Central memory CD8-positive, alpha-beta T cell (primary cell): Measurements from ENCODE around the gene FLAD1.

ENCODE experiments used
- ATAC-seq: fragments of 150-1000 bp; cut with Tn5 transposase; replicated peaks from 2 replicates; pipeline ENCODE4 v1.10.0; 2022; ENCODE audit warnings: mild to moderate bottlenecking, moderate FRiP score, moderate number of reproducible peaks; ENCODE audit not compliant: poor library complexity, severe bottlenecking; ENCODE audit errors: extremely low read depth
- DNase-seq, 2 donors: peaks; one replicate each; pipeline ENCODE4 v3.0.0; 2021; ENCODE audit warnings: low spot score in 2 of 2
- H3K27ac Mint-ChIP-seq: one replicate; pipeline ENCODE4 v1.8.0; 2022; ENCODE audit warnings: low read depth, mild to moderate bottlenecking, moderate library complexity, mixed read lengths
- H3K27me3 Mint-ChIP-seq: one replicate; pipeline ENCODE4 v1.8.0; 2022; ENCODE audit warnings: mixed read lengths
- H3K36me3 Mint-ChIP-seq: one replicate; pipeline ENCODE4 v1.8.0; 2022; ENCODE audit warnings: mild to moderate bottlenecking, moderate library complexity, mixed read lengths; ENCODE audit not compliant: insufficient read depth
- H3K4me1 Mint-ChIP-seq: one replicate; pipeline ENCODE4 v1.8.0; 2022; ENCODE audit warnings: mixed read lengths
- H3K4me3 Mint-ChIP-seq: one replicate; pipeline ENCODE4 v1.8.0; 2022; ENCODE audit warnings: mild to moderate bottlenecking, moderate library complexity, mixed read lengths
- H3K9me3 Mint-ChIP-seq: one replicate; pipeline ENCODE4 v1.8.0; 2022; ENCODE audit warnings: mixed read lengths

The FLAD1 gene

DNA sequence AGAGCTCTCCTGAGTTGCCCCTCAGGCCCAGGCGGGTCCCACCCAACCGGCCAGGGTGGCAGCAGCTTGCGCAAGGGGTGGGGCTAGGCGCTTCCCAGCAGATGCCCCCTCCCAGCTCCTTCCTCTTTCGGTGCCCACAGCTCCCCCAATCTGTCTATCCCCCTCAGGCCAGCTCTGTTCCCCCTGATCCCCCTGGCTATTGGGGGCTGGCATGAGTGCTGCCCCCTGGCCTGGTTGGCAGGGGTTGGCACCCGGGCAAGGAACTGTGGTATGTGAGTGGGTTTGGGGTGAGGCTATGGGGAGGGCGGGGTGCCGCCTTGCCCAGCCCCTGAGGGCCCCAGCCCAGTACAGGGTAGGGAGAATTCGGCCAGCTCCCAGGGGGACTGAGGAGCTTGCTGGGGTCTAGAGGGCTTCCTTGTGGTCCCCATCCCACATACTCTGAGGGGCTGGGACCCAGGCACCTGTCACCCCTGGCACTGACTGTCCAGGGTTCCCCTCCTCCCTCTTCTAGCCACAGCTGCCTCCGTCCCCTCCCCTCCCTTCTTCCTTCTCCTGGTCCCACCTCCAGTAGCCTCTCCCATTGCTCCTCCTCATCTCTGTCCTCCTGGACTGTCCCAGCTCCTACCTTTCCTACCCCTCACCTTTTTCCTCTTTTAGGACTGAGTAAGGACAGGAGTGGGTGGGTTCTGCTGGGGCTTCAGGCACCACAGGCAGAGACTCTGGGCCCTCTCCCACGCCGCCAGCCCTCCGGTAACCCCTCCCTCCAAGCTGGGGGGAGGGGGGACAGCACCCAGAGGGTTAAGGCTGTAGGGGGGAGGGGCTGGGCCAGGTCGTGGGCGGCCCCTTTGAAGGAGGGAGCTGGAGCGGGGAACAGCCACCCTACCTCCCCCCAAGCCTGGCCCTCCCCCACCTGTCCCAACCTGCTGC is 25.1 kb downstream of the FLAD1 start:
- Mint-ChIP-seq H3K4me3 (peak overlapping the region; percentile 54), H3K4me1 (peaks cover 74% of the 10 kb centered on the region), H3K27me3 (no peaks in the 10 kb centered on the region), H3K27ac (peak overlapping the region; percentile 60), H3K9me3 (no peaks in the 10 kb centered on the region), H3K36me3 (peaks cover 2% of the 10 kb centered on the region)
- DNase-seq (no peak), ATAC-seq (no peak)

- ATAC-seq = no peak
- Mint-ChIP-seq H3K9me3 (no peaks in the 10 kb centered on the region), H3K36me3 (peaks cover 2% of the 10 kb centered on the region), H3K27me3 (no peaks in the 10 kb centered on the region), H3K4me3 (peak overlapping the region; percentile 54), H3K4me1 (peaks cover 74% of the 10 kb centered on the region), H3K27ac (peak overlapping the region; percentile 60)
- no peak for DNase-seq
Observed at GRCh38 chr1:155009221-155009711, 26.1 kb downstream of the FLAD1 start.

GRCh38 chr1:155009742-155010141 is 26.6 kb downstream of the FLAD1 start:
- peak overlapping the region; percentile 54 for H3K4me3 Mint-ChIP-seq
- peaks cover 70% of the 10 kb centered on the region for H3K4me1 Mint-ChIP-seq

GRCh38 chr1:155010211-155010918 is 27.2 kb downstream of the FLAD1 start:
- DNase-seq = no peak
- H3K36me3 Mint-ChIP-seq = peaks cover 3% of the 10 kb centered on the region

More at GRCh38 chr1:155009742-155010141, 26.6 kb downstream of the FLAD1 start:
- no peaks in the 10 kb centered on the region for H3K27me3 Mint-ChIP-seq
- ATAC-seq = no peak
- H3K27ac Mint-ChIP-seq = peak overlapping the region; percentile 60
- peaks cover 2% of the 10 kb centered on the region for H3K36me3 Mint-ChIP-seq
- no peak for DNase-seq
- no peaks in the 10 kb centered on the region for H3K9me3 Mint-ChIP-seq

GRCh38 chr1:155011004-155011416 is 27.9 kb downstream of the FLAD1 start:
- H3K9me3 Mint-ChIP-seq = no peaks in the 10 kb centered on the region
- no peak for ATAC-seq
- H3K36me3 Mint-ChIP-seq = peaks cover 7% of the 10 kb centered on the region
- H3K27me3 Mint-ChIP-seq = no peaks in the 10 kb centered on the region
- H3K4me3 Mint-ChIP-seq = peak overlapping the region; percentile 11
- H3K4me1 Mint-ChIP-seq = peaks cover 69% of the 10 kb centered on the region
- H3K27ac Mint-ChIP-seq = peak overlapping the region; percentile 22
- no peak for DNase-seq

More at GRCh38 chr1:155010211-155010918, 27.2 kb downstream of the FLAD1 start:
- Mint-ChIP-seq H3K4me3 (peak overlapping the region; percentile 54), H3K27me3 (no peaks in the 10 kb centered on the region), H3K4me1 (peaks cover 69% of the 10 kb centered on the region), H3K27ac (peak overlapping the region; percentile 60), H3K9me3 (no peaks in the 10 kb centered on the region)
- ATAC-seq = no peak

DNA sequence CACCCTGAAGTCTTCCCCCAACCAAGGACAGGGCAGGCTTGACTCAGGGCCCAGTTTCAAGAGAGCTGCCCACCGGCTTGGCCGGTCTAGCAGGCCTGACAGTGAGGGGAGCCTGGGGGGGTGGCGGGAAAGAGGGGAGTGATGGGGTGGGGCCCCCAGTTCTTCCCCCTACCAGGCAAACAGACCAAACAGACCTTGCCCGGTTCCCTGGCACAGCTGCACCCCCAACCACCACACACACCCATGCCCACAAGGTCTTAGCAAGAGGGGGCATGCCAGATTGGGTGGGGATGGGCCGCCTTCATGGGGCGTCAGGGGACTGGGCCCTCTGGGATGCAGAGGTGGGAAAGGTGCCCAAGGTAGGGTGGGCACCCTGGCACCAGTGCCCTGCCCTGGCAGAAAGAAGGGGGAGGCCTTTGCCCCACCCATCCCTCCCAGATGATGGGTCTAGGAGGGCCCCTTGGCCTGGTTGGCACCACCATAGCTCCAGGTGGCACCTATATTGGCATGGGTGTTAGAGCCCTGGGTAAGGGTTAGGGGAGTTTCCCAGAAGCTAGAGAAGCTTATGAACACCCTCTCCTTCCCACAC is 28.4 kb downstream of the FLAD1 start:
- Mint-ChIP-seq H3K4me1 (peaks cover 68% of the 10 kb centered on the region), H3K27ac (peak overlapping the region; percentile 22), H3K4me3 (peak overlapping the region; percentile 11), H3K27me3 (no peaks in the 10 kb centered on the region), H3K9me3 (no peaks in the 10 kb centered on the region), H3K36me3 (peaks cover 10% of the 10 kb centered on the region)
- ATAC-seq (no peak), DNase-seq (no peak)

GRCh38 chr1:155012026-155012546 is 28.9 kb downstream of the FLAD1 start:
- H3K9me3 Mint-ChIP-seq = no peaks in the 10 kb centered on the region
- DNase-seq (no peak), ATAC-seq (no peak)
- H3K36me3 Mint-ChIP-seq = peaks cover 11% of the 10 kb centered on the region
- peak overlapping the region; percentile 46 for H3K27ac Mint-ChIP-seq
- H3K4me1 Mint-ChIP-seq = peaks cover 67% of the 10 kb centered on the region
- peak overlapping the region; percentile 62 for H3K4me3 Mint-ChIP-seq
- H3K27me3 Mint-ChIP-seq = no peaks in the 10 kb centered on the region

DNA sequence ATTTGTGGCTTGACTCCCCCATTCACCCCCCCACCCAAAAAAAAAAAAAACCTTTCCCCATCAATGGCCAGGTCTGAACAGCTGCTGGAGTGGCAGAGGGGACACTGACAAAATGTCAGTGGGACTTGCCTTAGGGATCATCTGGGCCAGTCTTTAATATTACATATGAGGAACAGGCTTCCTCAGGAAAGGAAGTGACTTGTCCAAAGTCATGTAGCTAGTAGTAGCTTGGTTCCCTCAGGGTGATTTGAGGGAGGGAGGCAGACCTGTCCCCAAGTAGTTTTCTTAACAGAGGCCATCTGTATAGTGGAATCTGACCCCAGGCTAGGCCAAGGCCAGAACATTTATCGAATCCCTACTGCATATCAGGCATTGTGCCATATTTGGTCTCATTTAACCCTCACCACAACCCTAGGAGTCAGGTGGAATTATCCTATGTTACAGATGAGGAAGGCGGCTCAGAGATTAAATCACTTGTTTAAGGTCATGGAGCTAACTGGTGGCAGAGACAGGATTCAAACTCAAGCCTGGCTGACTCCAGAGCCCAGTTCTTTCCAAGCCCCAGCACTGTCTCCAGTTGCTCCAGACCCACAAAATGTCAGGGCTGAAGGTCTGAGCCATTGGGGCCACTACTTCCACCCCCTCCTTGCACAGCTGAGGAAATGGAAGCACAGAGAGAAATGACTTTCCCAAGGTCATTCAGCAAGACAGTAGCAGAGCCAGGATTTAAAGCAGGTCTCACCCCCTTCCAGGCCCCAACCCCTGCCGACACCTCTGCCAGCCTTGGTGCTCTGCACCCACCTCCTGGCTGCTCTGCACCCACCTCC is 29.8 kb downstream of the FLAD1 start:
- peak overlapping the region; percentile 46 for H3K27ac Mint-ChIP-seq
- ATAC-seq (no peak), DNase-seq (no peak)
- H3K27me3 Mint-ChIP-seq = no peaks in the 10 kb centered on the region
- H3K36me3 Mint-ChIP-seq = peaks cover 11% of the 10 kb centered on the region
- H3K4me1 Mint-ChIP-seq = peaks cover 69% of the 10 kb centered on the region
- no peaks in the 10 kb centered on the region for H3K9me3 Mint-ChIP-seq
- peak overlapping the region; percentile 62 for H3K4me3 Mint-ChIP-seq

DNA sequence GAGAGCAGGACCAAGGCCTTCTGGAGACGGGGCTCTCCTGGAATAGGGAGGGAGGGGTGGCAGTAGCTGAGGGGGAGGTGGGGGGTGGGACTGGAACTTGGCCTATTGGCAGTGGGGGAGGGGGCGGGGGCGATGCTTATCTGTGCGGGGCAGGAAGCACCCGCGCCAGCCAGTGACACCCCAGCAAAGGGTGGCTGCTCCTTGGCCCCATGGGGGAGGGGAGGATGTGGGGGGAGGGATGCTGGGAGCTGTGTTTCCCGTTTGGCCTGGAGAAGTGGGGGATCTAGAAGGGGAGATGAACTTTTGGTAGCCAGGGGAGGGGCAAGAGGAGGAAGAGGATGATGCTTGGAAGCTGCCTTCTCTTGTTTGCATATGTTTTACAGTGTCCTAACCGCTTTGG is 30.5 kb downstream of the FLAD1 start:
- Mint-ChIP-seq H3K4me1 (peaks cover 66% of the 10 kb centered on the region), H3K4me3 (peak overlapping the region; percentile 62), H3K36me3 (peaks cover 10% of the 10 kb centered on the region), H3K9me3 (no peaks in the 10 kb centered on the region), H3K27ac (peak overlapping the region; percentile 46), H3K27me3 (no peaks in the 10 kb centered on the region)
- DNase-seq (no peak), ATAC-seq (no peak)

DNA sequence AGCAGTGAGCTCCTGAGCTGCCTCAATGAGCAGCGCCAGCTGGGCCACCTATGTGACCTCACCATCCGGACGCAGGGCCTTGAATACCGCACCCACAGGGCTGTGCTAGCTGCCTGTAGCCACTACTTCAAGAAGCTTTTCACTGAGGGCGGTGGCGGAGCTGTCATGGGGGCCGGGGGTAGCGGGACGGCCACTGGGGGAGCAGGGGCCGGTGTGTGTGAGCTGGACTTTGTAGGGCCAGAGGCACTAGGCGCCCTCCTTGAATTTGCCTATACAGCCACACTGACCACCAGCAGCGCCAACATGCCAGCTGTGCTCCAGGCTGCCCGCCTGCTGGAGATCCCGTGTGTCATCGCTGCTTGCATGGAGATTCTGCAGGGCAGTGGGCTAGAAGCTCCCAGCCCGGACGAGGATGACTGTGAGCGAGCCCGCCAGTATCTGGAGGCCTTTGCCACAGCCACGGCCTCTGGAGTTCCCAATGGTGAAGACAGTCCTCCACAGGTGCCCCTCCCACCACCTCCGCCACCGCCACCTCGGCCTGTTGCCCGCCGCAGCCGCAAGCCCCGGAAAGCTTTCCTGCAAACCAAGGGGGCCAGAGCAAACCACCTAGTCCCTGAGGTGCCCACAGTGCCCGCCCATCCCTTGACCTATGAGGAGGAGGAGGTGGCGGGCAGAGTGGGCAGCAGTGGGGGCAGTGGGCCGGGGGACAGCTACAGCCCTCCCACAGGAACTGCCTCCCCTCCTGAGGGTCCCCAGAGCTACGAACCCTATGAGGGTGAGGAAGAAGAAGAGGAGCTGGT is 31.8 kb downstream of the FLAD1 start:
- ATAC-seq (no peak), DNase-seq (no peak)
- peaks cover 10% of the 10 kb centered on the region for H3K36me3 Mint-ChIP-seq
- H3K27ac Mint-ChIP-seq = no peak overlapping the region
- no peaks in the 10 kb centered on the region for H3K27me3 Mint-ChIP-seq
- H3K9me3 Mint-ChIP-seq = no peaks in the 10 kb centered on the region
- peaks cover 62% of the 10 kb centered on the region for H3K4me1 Mint-ChIP-seq
- H3K4me3 Mint-ChIP-seq = no peak overlapping the region

DNA sequence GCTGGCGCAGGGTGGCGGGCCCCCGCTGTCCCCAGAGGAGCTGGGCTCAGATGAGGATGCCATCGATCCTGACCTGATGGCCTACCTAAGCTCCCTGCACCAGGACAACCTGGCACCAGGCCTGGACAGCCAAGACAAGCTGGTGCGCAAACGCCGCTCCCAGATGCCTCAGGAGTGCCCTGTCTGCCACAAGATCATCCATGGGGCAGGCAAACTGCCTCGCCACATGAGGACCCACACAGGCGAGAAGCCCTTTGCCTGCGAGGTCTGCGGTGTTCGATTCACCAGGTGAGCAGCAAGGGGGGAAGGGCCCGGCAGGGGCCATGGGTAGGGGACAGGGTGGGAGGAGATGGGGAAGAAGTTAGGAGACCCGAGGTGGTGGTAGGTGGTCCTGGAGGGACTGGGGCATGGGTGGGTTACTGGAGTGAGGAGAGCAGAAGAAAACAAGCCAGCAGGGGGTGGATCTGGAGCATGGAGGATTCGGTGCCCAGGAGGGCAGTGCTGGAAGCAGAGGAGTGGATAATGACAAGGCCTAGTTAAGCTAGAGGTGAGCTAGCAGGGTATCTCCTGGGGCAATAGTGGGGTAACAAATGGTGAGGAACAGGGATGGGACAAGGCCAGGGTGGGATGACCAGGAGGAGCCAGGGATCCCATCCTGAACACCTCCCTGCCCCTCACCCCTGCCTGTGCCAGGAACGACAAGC is 32.5 kb downstream of the FLAD1 start:
- Mint-ChIP-seq H3K4me1 (peaks cover 59% of the 10 kb centered on the region), H3K9me3 (no peaks in the 10 kb centered on the region), H3K27ac (no peak overlapping the region), H3K4me3 (peak overlapping the region; percentile 56), H3K27me3 (no peaks in the 10 kb centered on the region), H3K36me3 (peaks cover 10% of the 10 kb centered on the region)
- ATAC-seq = no peak
- no peak for DNase-seq
